ENCODE data around the gene CDIP1.
A peak's percentile ranks its signal among the peaks of the same experiment; 100 is the strongest.

CDIP1 gene

GRCh38 chr16:4489030-4489429 lies 49.5 kb downstream of the CDIP1 start:
- DNase-seq (ENCODE audit: low read depth, low spot score): no peak

GRCh38 chr16:4488499-4488967 lies 50.0 kb downstream of the CDIP1 start:
- DNase-seq (ENCODE audit: low read depth, low spot score): no peak

- no peak for DNase-seq (ENCODE audit: low read depth, low spot score)
Measured at GRCh38 chr16:4487955-4488498, 50.5 kb downstream of the CDIP1 start.

- no peak for DNase-seq (ENCODE audit: low read depth, low spot score)
Measured at GRCh38 chr16:4486126-4486893, 52.3 kb downstream of the CDIP1 start.

GRCh38 chr16:4481963-4482362 lies 56.6 kb downstream of the CDIP1 start:
- DNase-seq (ENCODE audit: low read depth, low spot score): no peak

- no peak for DNase-seq (ENCODE audit: low read depth, low spot score)
Measured at GRCh38 chr16:4481526-4481925, 57.0 kb downstream of the CDIP1 start.

- peak; percentile 46 for DNase-seq (ENCODE audit: low read depth, low spot score)
Measured at GRCh38 chr16:4477966-4478365, 60.6 kb downstream of the CDIP1 start.

- peak; percentile 98 for DNase-seq (ENCODE audit: low read depth, low spot score)
Measured at GRCh38 chr16:4475880-4476788, 62.4 kb downstream of the CDIP1 start, which contains the start of gene HMOX2. Gene HMOX2, plus strand, starts transcription at chr16:4476398. Its CDS starts 29,127 bp downstream, at chr16:4505525.

- peak; percentile 97 for DNase-seq (ENCODE audit: low read depth, low spot score)
Measured at GRCh38 chr16:4474192-4474961, 64.2 kb downstream of the CDIP1 start, which contains the start of gene NMRAL1. Gene NMRAL1, minus strand, starts transcription at chr16:4474625. Its CDS starts 493 bp downstream, at chr16:4474132.

GRCh38 chr16:4472880-4473279 lies 65.7 kb downstream of the CDIP1 start:
- no peak for DNase-seq (ENCODE audit: low read depth, low spot score)

GRCh38 chr16:4471869-4472268 lies 66.7 kb downstream of the CDIP1 start:
- no peak for DNase-seq (ENCODE audit: low read depth, low spot score)

- DNase-seq (ENCODE audit: low read depth, low spot score): no peak
Measured at GRCh38 chr16:4468972-4469371, 69.6 kb downstream of the CDIP1 start.

- DNase-seq (ENCODE audit: low read depth, low spot score): no peak
Measured at GRCh38 chr16:4467916-4468315, 70.7 kb downstream of the CDIP1 start.

- no peak for DNase-seq (ENCODE audit: low read depth, low spot score)
Measured at GRCh38 chr16:4465977-4466779, 72.4 kb downstream of the CDIP1 start.

- DNase-seq (ENCODE audit: low read depth, low spot score): no peak
Measured at GRCh38 chr16:4463522-4464163, 74.9 kb downstream of the CDIP1 start.

- DNase-seq (ENCODE audit: low read depth, low spot score): no peak
Measured at GRCh38 chr16:4461250-4462085, 77.1 kb downstream of the CDIP1 start.

GRCh38 chr16:4460936-4461249 lies 77.7 kb downstream of the CDIP1 start:
- DNase-seq (ENCODE audit: low read depth, low spot score): no peak
